ENCODE data around the gene DDX6. TPM values are rescaled to one million over a fixed set of nuclear protein-coding genes. Genes with fewer than 3 reads are reported as not detected.
"Not testable (repeated sequence)": the region's sequence is repeated elsewhere in the genome, so short reads cannot be mapped to it uniquely, and the experiment has no call there.

DDX6 gene
- total RNA-seq, 1 experiment from 2014 or later = 41.0 TPM

DNA sequence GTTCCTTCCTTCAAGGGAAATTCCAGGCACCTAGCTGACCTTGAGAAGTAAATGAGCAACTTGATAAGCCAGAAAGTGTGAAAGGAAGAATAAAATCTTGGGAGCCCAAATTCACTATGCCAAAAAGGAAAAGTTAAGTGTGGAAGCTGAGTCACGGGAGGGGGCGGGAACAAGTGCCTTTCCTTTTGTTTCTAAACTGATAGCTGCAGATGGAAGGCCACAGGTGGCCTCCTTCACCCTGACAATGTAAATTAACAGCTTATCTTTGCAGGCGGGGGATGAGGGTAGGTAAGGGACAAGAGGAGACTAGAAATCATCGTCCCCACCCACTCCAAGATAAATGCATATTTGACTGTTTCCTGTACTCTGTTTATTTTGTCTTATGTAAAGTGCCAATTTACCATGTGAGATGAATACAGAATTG lies 75.1 kb downstream of the DDX6 start:
- H3K36me3 ChIP-seq = no peaks in the 10 kb centered on the region
- no peaks in the 10 kb centered on the region for H3K27me3 ChIP-seq (replicated peaks)
- H3K4me1 ChIP-seq (replicated peaks) = no peaks in the 10 kb centered on the region
- H3K9me3 ChIP-seq (replicated peaks) = no peaks in the 10 kb centered on the region
- peak in 1 of 2 experiments; percentile 1 for DNase-seq (ENCODE audit: low read depth in 1 of 2, low spot score in 2 of 2)
- no peak overlapping the region for H3K4me3 ChIP-seq
- H3K27ac ChIP-seq = no peak overlapping the region

DNA sequence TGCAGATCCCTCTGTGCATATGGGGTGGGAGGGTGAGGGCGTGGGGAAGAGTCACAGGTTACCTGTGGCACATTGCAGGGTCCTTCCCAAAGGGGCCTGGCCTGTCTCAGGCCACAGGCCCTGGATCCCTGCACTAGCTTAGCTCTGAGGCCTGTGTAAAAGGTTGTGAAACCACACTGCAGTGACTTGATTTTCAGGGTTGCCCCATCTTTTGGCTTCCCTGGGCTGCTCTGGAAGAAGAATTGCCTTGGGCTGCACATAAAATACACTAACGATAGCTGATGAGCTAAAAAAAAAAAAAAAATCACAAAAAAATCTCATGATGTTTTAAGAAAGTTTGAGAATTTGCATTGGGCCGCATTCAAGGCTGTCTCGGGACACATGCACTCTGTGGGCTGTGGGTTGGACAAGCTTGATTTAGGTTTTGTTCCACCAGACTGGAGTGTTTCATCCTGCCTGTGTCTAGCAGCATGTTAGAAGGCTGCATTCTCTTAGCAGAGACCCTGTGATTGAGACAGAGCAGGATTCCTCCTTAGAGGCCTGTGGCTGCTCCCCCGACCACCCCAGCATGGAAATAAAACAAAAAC lies 75.6 kb downstream of the DDX6 start:
- Histone ChIP-seq H3K36me3 (no peaks in the 10 kb centered on the region), H3K9me3 (replicated peaks) (no peaks in the 10 kb centered on the region), H3K27me3 (replicated peaks) (no peaks in the 10 kb centered on the region), H3K27ac (no peak overlapping the region), H3K4me3 (no peak overlapping the region), H3K4me1 (replicated peaks) (no peaks in the 10 kb centered on the region)
- DNase-seq (ENCODE audit: low read depth in 1 of 2, low spot score in 2 of 2) = peak in 1 of 2 experiments; percentile 2

DNA sequence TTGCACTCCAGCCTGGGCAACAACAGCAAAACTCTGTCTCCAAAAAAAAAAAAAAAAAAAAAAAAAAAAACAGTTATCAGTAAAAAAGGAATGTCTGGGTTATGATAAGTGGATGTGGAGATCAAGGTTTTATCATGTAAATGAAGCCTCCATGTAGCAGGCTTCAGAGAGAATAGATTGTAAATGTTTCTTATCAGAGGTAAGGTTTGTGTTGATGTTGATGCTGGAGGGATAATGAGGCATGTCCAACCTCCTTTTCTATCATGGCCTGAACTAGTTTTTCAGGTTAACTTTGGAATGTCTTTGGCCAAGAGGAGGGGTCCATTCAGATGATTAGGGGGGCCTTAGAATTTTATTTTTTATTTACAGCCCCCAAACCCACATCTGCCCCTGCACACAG lies 76.1 kb downstream of the DDX6 start:
- no peak for DNase-seq (ENCODE audit: low read depth in 1 of 2, low spot score in 2 of 2)
- Histone ChIP-seq H3K36me3 (no peaks in the 10 kb centered on the region), H3K9me3 (replicated peaks) (no peaks in the 10 kb centered on the region), H3K27ac (no peak overlapping the region), H3K27me3 (replicated peaks) (no peaks in the 10 kb centered on the region), H3K4me1 (replicated peaks) (no peaks in the 10 kb centered on the region), H3K4me3 (no peak overlapping the region)

DNA sequence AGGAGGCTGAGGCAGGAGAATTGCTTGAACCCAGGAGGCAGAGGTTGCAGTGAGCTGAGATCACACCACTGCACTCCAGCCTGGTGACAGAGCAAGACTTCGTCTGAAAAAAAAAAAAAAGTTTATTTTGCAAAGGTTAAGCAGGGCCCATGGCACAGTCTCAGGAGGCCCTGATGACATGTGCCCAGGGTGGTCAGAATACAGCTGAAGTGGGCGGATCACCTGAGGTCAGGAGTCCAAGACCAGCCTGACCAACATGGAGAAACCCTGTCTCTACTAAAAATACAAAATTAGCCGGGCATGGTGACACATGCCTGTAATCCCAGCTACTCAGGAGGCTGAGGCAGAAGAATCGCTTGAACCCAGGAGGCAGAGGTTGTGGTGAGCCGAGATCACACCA lies 76.5 kb downstream of the DDX6 start:
- H3K4me3 ChIP-seq; H3K9me3 ChIP-seq (replicated peaks); H3K27me3 ChIP-seq (replicated peaks); DNase-seq (ENCODE audit: low read depth in 1 of 2, low spot score in 2 of 2); H3K4me1 ChIP-seq (replicated peaks); H3K27ac ChIP-seq; H3K36me3 ChIP-seq: not testable (repeated sequence)

- no peak overlapping the region for H3K4me3 ChIP-seq
- H3K4me1 ChIP-seq (replicated peaks) = no peaks in the 10 kb centered on the region
- no peaks in the 10 kb centered on the region for H3K9me3 ChIP-seq (replicated peaks)
Observed at GRCh38 chr11:118708296-118708695, 82.7 kb downstream of the DDX6 start.

GRCh38 chr11:118706546-118706825 lies 84.5 kb downstream of the DDX6 start:
- Histone ChIP-seq H3K27ac (no peak overlapping the region), H3K9me3 (replicated peaks) (no peaks in the 10 kb centered on the region), H3K4me1 (replicated peaks) (no peaks in the 10 kb centered on the region), H3K27me3 (replicated peaks) (no peaks in the 10 kb centered on the region), H3K4me3 (no peak overlapping the region), H3K36me3 (no peaks in the 10 kb centered on the region)
- DNase-seq (ENCODE audit: low read depth in 1 of 2, low spot score in 2 of 2) = no peak

More at GRCh38 chr11:118708296-118708695, 82.7 kb downstream of the DDX6 start:
- DNase-seq (ENCODE audit: low read depth in 1 of 2, low spot score in 2 of 2) = peak in 1 of 2 experiments; percentile 1
- no peak overlapping the region for H3K27ac ChIP-seq
- no peaks in the 10 kb centered on the region for H3K27me3 ChIP-seq (replicated peaks)
- no peaks in the 10 kb centered on the region for H3K36me3 ChIP-seq

DNA sequence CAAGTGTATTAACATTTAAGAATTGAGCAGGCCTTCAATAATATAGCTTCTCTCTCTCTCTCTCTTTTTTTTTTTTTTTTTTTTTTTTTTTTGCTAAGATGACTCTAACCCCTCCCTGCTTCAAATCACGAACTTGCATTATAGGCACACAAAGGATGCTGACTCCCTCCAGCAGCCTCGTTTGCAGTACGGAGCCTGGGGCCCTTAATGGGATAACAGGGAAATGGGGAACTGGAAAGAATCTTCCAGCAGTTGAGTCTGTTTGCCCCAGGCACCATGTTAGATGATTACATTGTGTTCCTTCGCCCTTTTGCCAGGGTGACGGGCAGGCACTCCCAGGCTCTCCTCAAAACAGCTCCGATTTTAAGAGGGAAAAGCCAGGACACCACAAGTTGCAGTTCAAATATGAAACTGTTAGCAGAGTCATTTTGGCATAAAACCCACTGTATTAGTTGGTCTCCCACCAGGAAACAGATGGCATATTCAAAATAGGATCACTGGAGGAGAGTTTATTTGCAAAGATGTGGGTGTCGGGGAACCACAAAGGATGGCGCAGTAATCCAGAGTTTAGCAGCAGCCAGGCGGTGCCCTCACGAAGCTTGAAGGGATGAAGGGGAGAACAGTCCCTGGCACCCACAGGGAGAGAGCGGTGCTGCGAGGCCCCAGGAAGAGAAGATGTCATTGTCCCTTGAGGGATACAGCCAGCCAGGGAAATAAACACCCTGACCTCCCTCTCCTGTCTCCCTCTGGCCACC lies 85.0 kb downstream of the DDX6 start:
- peak in 1 of 2 experiments; percentile 9 for DNase-seq (ENCODE audit: low read depth in 1 of 2, low spot score in 2 of 2)
- Histone ChIP-seq H3K27me3 (replicated peaks) (no peaks in the 10 kb centered on the region), H3K4me3 (no peak overlapping the region), H3K27ac (no peak overlapping the region), H3K4me1 (replicated peaks) (no peaks in the 10 kb centered on the region), H3K9me3 (replicated peaks) (no peaks in the 10 kb centered on the region), H3K36me3 (no peaks in the 10 kb centered on the region)

- H3K4me3 ChIP-seq = no peak overlapping the region
- no peaks in the 10 kb centered on the region for H3K9me3 ChIP-seq (replicated peaks)
- DNase-seq (ENCODE audit: low read depth in 1 of 2, low spot score in 2 of 2) = peak in 1 of 2 experiments; percentile 9
- H3K27ac ChIP-seq = no peak overlapping the region
- H3K27me3 ChIP-seq (replicated peaks) = no peaks in the 10 kb centered on the region
- no peaks in the 10 kb centered on the region for H3K36me3 ChIP-seq
- H3K4me1 ChIP-seq (replicated peaks) = no peaks in the 10 kb centered on the region
Observed at GRCh38 chr11:118705111-118705741, 85.7 kb downstream of the DDX6 start.

- H3K9me3 ChIP-seq (replicated peaks) = no peaks in the 10 kb centered on the region
- DNase-seq (ENCODE audit: low read depth in 1 of 2, low spot score in 2 of 2) = peak in 1 of 2 experiments; percentile 3
- H3K27ac ChIP-seq = no peak overlapping the region
- H3K27me3 ChIP-seq (replicated peaks) = no peaks in the 10 kb centered on the region
- H3K36me3 ChIP-seq = no peaks in the 10 kb centered on the region
- H3K4me3 ChIP-seq = no peak overlapping the region
- no peaks in the 10 kb centered on the region for H3K4me1 ChIP-seq (replicated peaks)
Observed at GRCh38 chr11:118703563-118704106, 87.3 kb downstream of the DDX6 start.

- no peak overlapping the region for H3K27ac ChIP-seq
- H3K27me3 ChIP-seq (replicated peaks) = no peaks in the 10 kb centered on the region
- no peak for DNase-seq (ENCODE audit: low read depth in 1 of 2, low spot score in 2 of 2)
- H3K4me1 ChIP-seq (replicated peaks) = no peaks in the 10 kb centered on the region
- no peak overlapping the region for H3K4me3 ChIP-seq
- no peaks in the 10 kb centered on the region for H3K36me3 ChIP-seq
- no peaks in the 10 kb centered on the region for H3K9me3 ChIP-seq (replicated peaks)
Observed at GRCh38 chr11:118699506-118700220, 91.3 kb downstream of the DDX6 start.

Other genes with a start within 250 kb of the DDX6 start
- gene IFT46, start 225.2 kb downstream of the DDX6 start, total RNA-seq (2014; rRNA removed; shearing (Covaris generic)) = 8.2 and 38.5 TPM in 2 replicates
- 70.9 and 102 TPM in 2 replicates for gene ARCN1, start 218.8 kb downstream of the DDX6 start, total RNA-seq (2014; rRNA removed; shearing (Covaris generic))
- gene PHLDB1, start 183.5 kb downstream of the DDX6 start, total RNA-seq (2014; rRNA removed; shearing (Covaris generic)) = 31.8 and 38.9 TPM in 2 replicates
- gene TREH, start 111.5 kb downstream of the DDX6 start, total RNA-seq (2014; rRNA removed; shearing (Covaris generic)) = not detected in 2 replicates
- not detected in 2 replicates for gene CXCR5, start 92.7 kb upstream of the DDX6 start, total RNA-seq (2014; rRNA removed; shearing (Covaris generic))
- gene BCL9L, start 134.8 kb upstream of the DDX6 start, total RNA-seq (2014; rRNA removed; shearing (Covaris generic)) = 4.0 and 6.8 TPM in 2 replicates
- gene UPK2, start 165.1 kb upstream of the DDX6 start, total RNA-seq (2014; rRNA removed; shearing (Covaris generic)) = not detected in 2 replicates
- gene FOXR1, start 180.6 kb upstream of the DDX6 start, total RNA-seq (2014; rRNA removed; shearing (Covaris generic)) = not detected in 2 replicates
- 13.5 and 17.0 TPM in 2 replicates for gene CENATAC, start 207.0 kb upstream of the DDX6 start, total RNA-seq (2014; rRNA removed; shearing (Covaris generic))
- gene RPS25, start 227.2 kb upstream of the DDX6 start, total RNA-seq (2014; rRNA removed; shearing (Covaris generic)) = 718 and 750 TPM in 2 replicates
- gene TRAPPC4, start 227.6 kb upstream of the DDX6 start, total RNA-seq (2014; rRNA removed; shearing (Covaris generic)) = 44.6 and 75.6 TPM in 2 replicates
- 3.1 and 6.0 TPM in 2 replicates for gene SLC37A4, start 239.7 kb upstream of the DDX6 start, total RNA-seq (2014; rRNA removed; shearing (Covaris generic))